SH-SY5Y (cell line): ENCODE results near the gene CA10.

ENCODE experiments used
- GATA2 ChIP-seq: IDR thresholded peaks from 2 replicates; pipeline ENCODE4 v1.6.1; 2011; ENCODE audit warnings: mild to moderate bottlenecking, low read depth, low read length
- GATA3 ChIP-seq: IDR thresholded peaks from 2 replicates; pipeline ENCODE4 v1.6.1; 2011; ENCODE audit warnings: low read depth, mild to moderate bottlenecking, low read length, moderate library complexity

DNA sequence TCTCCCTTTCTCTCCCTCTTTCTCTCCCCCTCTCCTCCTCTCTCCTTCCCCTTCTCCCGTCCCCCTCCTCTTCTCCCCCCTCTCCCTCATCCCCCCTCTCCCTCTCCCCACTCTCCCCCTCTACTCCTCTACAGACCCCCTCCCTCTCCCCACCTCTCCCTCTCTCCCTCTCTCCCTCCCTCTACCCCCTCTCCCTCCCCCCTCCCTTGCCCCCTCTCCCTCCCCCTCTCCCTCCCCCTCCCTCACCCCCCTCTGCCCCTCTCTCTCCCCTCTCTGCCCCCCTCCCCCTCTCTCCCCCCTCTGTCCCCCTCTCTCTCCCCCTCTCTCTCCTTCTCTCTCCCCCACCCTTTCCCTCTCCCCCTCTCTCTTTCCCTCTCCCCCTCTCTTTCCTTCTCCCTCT is 545.3 kb downstream of the CA10 start:
- TF ChIP-seq GATA2 = no peak
- TF ChIP-seq GATA3 = no peak
